ENCODE data around the gene OR1J2. TPM values are rescaled to one million over a fixed set of nuclear protein-coding genes. Genes with fewer than 3 reads are reported as not detected.
"Not testable (repeated sequence)": the region's sequence is repeated elsewhere in the genome, so short reads cannot be mapped to it uniquely, and the experiment has no call there.

The OR1J2 gene
- total RNA-seq = not detected

DNA sequence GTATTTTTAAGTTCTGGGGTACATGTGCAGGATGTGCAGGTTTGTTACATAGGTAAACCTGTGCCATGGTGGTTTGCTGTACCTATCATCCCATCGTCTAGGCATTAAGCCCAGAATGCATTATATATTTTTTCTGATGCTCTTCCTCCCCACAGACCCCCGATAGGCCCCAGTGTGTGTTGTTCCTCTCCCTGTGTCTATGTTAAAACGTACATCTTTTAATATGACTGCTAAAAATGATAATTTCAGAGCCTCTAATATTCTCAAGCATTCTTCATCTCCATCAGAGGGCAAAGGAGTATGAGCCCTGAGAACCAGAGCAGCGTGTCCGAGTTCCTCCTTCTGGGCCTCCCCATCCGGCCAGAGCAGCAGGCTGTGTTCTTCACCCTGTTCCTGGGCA is at the start of gene OR1J2:
Gene OR1J2, plus strand, starts transcription at position 301 of the 400 bp plus-strand sequence. Its CDS starts 0 bp downstream, at position 301.
- DNase-seq = no peak

DNA sequence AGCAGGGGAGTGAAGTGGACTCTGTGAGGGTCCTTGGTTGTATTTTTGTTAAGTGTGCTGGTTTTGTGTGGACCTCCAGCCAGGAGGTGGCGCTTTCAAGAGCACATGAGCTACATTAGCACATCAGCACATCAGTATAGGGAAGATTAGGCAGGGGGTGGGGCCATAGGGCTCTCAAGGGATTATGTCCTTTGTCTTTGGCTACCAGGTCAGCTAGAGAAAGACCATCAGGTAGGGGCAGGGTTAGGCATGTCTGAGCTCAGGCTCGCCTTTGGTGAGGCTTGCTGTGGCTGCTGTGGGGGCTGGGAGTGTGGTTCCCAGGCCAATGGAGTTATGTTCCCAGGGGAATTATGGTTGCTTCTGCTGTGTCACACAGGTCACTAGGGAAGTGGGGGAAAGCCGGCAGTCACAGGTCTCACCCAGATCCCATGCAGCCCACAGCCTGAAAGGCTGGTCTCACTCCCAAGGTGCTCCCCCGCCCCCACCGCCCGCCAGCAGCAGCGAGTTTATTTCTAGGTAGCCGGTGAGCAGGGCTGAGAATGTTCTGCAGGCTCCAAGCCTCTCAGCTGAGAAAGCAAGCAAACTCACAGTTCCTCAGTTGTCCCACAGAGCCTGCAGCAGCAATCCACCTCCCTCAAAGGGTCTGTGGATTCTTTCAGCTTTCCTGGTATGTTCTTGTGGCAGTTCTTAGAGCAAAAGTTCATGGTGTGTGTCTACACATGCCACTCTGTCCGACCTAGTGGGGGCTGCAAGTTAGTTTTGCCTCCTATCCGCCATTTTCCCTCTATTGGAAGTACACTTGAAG is 46.6 kb upstream of the OR1J2 start:
- no peak for DNase-seq

DNA sequence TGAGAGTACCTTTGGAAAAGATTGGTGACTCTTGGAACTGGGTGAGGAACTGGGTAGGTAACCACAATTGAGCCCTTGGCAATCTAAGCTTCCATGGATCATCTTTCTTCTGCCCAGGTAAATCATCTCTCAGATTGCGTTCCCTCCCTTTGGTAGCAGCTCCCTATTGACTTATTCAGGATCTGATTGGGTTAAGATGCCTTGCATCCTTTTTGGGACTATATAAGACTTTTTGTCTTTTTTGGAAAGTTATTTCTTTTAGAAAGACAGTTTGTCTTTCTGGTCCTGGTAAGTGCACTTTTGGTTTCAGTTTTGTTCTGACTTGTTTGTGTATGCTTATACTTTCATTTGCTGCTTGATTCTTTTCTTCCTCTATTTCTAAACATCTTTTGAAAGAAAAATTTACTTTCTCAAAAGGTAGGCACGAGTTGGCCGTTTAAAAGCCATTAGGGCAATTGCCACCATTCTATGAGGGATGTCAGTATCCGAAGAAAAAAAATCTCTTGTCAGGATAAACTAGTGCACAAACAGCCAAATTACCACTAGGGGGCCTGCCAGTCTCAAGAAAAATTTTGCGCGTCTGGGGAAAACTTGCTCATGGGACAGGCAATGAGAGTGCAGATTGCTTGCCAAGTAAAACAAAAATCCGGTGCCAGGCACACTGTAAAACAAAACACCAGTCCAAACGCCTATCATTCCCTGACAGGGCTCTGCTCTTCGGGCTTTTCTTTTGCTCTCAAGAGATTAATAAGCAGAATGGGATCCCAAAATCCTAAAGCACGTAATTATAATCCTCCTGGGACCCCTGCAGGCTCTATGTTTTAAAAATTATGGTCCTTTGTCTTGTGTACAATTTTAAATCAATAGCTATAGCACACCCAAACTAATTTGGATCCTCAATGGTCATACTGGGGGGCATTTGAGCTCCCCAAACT is 45.7 kb upstream of the OR1J2 start:
- peak; percentile 81 for DNase-seq

DNA sequence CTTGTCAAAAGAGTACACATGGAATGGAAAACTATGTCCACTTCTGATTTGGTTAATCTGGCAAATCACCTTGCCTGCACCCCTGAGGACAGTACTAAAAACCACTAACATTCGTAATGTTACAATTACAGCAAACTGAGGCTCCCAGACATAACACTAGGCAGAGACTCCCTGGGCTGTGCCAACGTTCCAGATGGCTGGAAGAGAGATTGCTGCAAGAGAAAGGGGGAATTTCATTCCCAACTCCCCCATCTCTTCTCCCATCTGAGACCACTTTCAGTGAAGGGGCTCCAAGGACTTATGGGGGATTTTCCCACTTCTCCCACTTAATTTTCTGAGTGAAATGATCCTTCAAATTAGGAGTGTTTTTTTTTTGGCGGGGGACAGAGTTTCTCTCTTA is 44.1 kb upstream of the OR1J2 start:
- DNase-seq = no peak

GRCh38 chr9:122468735-122469134 is 41.9 kb upstream of the OR1J2 start:
- no peak for DNase-seq

DNA sequence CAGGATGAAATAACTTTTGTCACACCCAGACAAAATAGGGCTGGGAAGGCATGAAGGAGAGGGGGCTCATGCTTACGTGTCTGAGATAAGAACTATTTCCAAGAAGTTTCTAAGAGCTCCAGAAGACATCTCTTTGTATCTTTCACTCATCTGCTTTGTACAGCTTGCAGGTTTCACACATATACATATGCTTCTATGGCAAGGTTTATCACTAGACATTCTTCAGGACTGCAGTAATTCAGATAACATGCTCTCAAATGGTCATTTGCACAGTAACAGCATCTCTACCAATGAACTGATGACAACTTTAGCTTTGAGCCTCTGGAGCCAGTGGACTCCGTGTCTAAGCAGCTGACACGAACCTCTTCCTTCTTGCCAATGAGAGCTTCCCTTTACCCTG is 36.0 kb upstream of the OR1J2 start:
- DNase-seq = no peak

GRCh38 chr9:122475717-122476116 is 34.9 kb upstream of the OR1J2 start:
- no peak for DNase-seq

- DNase-seq = no peak
Observed at GRCh38 chr9:122477346-122477745, 33.3 kb upstream of the OR1J2 start.

DNA sequence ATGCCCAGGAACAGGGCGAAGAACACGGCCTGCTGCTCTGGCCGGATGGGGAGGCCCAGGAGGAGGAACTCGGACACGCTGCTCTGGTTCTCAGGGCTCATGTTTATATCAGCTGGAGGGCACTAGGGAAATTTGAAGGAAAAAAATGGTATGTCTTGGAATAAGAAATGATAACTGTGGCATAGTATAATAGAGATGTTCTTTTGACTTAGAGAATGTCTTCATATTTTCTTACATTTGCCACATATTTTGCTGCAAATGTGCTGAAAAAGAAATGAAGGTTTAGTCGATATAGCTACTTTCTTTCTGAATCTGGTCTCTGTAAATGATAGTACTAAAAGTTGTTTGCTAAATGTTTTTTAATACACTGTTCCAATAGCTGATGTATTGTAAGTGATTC is 32.8 kb upstream of the OR1J2 start, which contains the start of gene OR1J1:
Gene OR1J1, minus strand, starts transcription at position 101 of the 400 bp plus-strand sequence. Its CDS starts 0 bp downstream, at position 101.
- DNase-seq = no peak

- no peak for DNase-seq
Observed at GRCh38 chr9:122479062-122479461, 31.5 kb upstream of the OR1J2 start.

DNA sequence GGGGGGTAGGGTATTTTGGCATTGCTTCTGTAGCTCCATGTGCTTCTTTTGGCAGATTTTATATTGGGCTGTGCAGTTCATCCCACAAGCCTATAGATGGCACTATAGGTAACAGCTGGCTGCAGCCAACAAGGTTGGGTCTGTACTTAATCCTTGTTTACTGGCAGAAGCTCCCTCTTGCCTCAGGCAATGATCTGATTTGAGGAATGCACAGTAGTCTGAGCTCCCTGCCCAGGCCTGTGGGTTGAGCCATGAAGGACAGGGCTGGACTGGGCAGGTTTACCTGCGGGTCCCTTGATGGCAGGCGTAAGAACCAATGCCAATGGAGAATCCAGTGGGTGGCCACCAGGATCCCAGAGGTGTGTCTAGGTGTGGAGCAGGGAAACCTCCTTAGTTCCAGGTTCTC is 11.7 kb upstream of the OR1J2 start:
- peak; percentile 19 for DNase-seq

DNA sequence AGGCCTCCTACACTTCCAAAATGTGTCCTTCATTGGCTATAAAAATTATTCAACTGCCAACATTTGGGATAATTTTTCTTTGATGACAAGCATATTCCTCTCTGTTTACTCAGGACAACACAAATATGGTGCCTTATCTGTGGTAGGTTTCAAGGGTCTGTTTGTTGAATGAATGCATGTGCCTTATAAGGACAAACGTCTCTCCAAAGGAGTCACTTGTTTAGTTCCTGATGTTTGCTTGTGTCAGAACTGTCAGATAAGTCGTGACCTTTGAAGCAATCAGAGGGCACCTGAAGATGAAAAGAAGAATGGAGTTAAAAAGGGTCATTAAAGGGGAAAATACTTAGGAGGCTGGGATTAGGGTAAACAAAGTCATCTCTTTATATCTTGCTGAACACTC is 3.6 kb upstream of the OR1J2 start:
- no peak for DNase-seq

GRCh38 chr9:122518226-122518625 is 7.6 kb downstream of the OR1J2 start:
- DNase-seq = no peak

GRCh38 chr9:122518841-122519240 is 8.2 kb downstream of the OR1J2 start, which contains the start of gene OR1J4:
Gene OR1J4, plus strand, starts transcription at chr9:122519141. Its CDS starts 0 bp downstream, at chr9:122519141.
- DNase-seq = no peak

- DNase-seq = no peak
Observed at GRCh38 chr9:122519376-122519775, 8.8 kb downstream of the OR1J2 start.

DNA sequence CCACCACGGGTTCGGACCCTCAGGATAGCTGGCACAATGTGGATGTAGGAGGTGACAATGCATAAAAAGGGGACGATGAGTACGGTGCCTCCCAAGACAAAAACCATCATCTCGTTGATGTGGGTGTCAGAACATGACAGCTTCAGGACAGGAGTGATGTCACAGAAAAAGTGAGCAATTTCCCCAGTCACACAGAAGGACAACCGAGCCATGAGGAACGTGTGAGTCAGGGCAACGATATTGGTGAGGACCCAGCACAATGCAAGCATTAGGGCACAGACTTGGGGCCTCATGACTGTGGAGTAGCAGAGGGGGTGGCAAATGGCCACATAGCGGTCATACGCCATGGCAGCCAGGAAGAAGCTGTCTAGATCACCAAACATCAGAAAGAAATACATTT is 16.0 kb downstream of the OR1J2 start:
- DNase-seq = no peak

GRCh38 chr9:122527193-122527592 is 16.6 kb downstream of the OR1J2 start, which contains the start of gene OR1N1:
Gene OR1N1, minus strand, starts transcription at chr9:122527293. Its CDS starts 0 bp downstream, at chr9:122527293.
- no peak for DNase-seq

DNA sequence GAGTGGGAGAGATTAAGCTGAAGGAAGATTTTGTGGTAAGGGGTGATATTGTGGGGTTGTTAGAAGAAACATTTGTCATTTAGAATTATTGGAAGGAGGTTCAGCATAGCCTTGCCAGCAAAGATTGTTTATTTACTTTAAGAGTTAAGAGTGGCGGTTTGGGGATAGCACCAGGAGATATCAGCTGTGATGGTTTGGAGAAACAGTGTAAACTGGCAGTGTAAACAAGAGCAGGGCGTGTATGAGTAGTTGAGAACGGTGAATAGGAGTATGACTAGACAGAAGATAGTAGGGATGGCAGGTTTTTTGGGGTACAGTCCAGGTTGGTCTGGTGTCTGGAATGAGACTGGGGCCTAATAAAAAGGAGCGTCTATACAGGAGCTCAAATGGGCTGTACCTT is 20.6 kb downstream of the OR1J2 start:
- DNase-seq = not testable (repeated sequence)

DNA sequence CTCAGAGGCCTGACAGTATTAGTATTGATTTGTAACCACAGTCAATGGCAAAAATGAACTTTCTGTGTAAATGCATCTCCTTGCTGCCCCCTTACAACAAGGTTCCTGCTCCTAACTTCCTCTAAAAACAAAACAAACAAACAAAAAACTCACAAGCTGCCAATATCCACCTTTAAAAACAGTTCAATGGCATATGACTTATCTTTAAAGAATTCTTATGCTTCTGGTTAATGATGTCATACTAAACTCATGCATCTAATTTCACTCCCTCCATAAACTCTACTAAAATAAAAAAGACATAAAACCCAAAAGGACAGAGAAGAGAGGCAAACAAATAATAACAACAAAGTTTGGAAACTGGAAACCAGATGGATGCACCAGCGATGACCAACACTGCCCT is 25.5 kb downstream of the OR1J2 start:
- DNase-seq = no peak

DNA sequence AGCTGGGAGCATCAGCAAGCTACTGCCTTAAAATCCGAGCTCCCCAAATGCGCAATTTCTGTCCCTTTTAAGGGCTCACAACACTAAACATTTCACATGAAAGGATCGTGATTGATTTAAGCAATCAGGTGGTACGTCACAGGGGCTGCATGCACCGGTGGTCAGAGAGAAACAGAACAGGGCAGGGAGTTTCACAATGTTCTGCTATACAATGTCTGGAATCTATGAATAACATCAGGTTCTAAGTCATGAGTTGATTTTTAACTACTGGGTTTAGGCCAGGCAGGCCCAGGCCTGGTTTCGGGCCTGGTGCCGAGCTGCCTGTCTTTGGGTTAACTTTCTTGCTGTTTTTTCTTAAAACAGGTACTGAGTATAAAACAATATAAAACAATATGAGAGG is 26.5 kb downstream of the OR1J2 start:
- DNase-seq = not testable (repeated sequence)

DNA sequence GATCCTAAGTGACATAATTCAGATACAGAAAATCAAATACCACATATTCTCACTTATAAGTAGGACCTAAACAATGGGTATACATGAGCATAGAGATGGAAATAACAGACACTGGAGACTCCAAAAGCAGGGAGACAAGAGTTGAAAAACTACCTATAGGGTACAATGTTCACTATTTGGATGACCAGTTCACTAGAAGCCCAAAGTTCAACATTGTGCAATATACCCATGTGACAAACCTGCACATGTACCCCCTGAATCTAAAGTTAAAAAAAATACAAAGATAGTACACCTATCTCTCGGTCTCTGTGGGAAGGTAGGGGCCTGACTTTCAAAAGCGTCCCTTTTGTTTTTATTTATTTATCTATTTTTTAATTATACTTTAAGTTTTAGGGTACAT is 28.2 kb downstream of the OR1J2 start:
- no peak for DNase-seq

- no peak for DNase-seq
Observed at GRCh38 chr9:122546196-122546595, 35.6 kb downstream of the OR1J2 start.

DNA sequence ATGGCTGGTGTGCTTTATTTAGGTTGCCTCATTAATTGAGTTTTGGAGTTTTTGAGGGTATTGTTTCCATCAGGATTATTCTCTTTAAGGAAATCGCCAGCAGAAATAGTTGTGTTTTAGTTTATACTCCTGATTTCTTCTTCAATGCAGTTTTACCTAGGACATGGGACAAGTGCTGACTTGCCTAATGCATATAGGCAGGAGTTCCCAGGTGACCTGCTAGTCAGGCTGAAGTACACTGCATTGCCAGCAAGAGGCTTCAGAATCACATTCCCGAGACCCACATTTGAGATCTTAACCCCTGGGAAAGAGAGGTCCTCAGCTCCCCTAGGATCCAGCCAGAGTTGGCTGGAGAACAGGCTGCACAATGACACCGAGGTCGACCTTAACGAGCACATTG is 40.8 kb downstream of the OR1J2 start:
- DNase-seq = no peak
